CD4-positive, alpha-beta T cell treated with Interleukin-2 at 100 ng/mL for 4 hours (primary cell): ENCODE results near the gene RIPOR3.
A peak's percentile ranks its signal among the peaks of the same experiment; 100 is the strongest.
"Not testable (repeated sequence)": the region's sequence is repeated elsewhere in the genome, so short reads cannot be mapped to it uniquely, and the experiment has no call there.

Experiments
- DNase-seq: peaks from one replicate; pipeline ENCODE4 v3.0.0-alpha.2; 2020; ENCODE audit warnings: low spot score

The RIPOR3 gene

GRCh38 chr20:50548396-50548795 is 142.9 kb downstream of the RIPOR3 start:
- no peak for DNase-seq

GRCh38 chr20:50547964-50548363 is 143.4 kb downstream of the RIPOR3 start:
- no peak for DNase-seq

- DNase-seq = peak; percentile 45
These were observed 144.5 kb downstream of the RIPOR3 start for GRCh38 chr20:50546729-50547314.

GRCh38 chr20:50545126-50545525 is 146.2 kb downstream of the RIPOR3 start:
- DNase-seq = no peak

GRCh38 chr20:50543326-50543725 is 148.0 kb downstream of the RIPOR3 start:
- DNase-seq = no peak

GRCh38 chr20:50541606-50542041 is 149.7 kb downstream of the RIPOR3 start:
- DNase-seq = no peak

GRCh38 chr20:50540620-50541605 is 150.4 kb downstream of the RIPOR3 start:
- DNase-seq = no peak

- not testable (repeated sequence) for DNase-seq
These were observed 151.5 kb downstream of the RIPOR3 start for GRCh38 chr20:50539798-50540197.

GRCh38 chr20:50538276-50538675 is 153.1 kb downstream of the RIPOR3 start:
- no peak for DNase-seq

- DNase-seq = no peak
These were observed 153.7 kb downstream of the RIPOR3 start for GRCh38 chr20:50537546-50538201.

- no peak for DNase-seq
These were observed 155.0 kb downstream of the RIPOR3 start for GRCh38 chr20:50536333-50536732.
